C4-2B (cell line): ENCODE results near the gene GBE1.

Experiments used
- CTCF ChIP-seq: fragments of 450-650 bp; conservative IDR thresholded peaks from 2 replicates; pipeline ENCODE4 v1.5.1; 2017; ENCODE audit warnings: mild to moderate bottlenecking
- ZFX ChIP-seq: fragments of 450-650 bp; IDR thresholded peaks from 2 replicates; pipeline ENCODE4 v1.6.1; 2017

DNA sequence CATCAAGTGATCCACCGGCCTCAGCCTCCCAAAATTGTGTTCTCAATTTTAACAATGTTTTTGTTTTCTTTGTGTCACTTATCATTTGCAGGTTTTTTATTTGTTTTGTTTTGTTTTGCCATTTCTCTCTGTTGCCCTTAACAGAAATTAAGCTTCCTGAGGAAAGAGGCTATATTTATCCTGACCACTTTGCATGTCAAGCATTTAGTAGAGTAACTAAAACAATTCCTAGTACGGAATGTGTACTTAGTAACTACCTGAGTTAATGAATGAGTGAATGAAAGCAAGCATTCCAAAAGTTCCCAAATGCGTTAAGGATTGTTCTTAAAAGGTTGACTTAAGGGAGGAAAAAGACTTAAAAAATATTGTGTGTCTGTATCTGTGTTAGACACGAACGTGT, 193.1 kb downstream of the GBE1 start:
- TF ChIP-seq CTCF (no peak), ZFX (no peak)
